ENCODE data around the gene THOC6.

Gene THOC6

DNA sequence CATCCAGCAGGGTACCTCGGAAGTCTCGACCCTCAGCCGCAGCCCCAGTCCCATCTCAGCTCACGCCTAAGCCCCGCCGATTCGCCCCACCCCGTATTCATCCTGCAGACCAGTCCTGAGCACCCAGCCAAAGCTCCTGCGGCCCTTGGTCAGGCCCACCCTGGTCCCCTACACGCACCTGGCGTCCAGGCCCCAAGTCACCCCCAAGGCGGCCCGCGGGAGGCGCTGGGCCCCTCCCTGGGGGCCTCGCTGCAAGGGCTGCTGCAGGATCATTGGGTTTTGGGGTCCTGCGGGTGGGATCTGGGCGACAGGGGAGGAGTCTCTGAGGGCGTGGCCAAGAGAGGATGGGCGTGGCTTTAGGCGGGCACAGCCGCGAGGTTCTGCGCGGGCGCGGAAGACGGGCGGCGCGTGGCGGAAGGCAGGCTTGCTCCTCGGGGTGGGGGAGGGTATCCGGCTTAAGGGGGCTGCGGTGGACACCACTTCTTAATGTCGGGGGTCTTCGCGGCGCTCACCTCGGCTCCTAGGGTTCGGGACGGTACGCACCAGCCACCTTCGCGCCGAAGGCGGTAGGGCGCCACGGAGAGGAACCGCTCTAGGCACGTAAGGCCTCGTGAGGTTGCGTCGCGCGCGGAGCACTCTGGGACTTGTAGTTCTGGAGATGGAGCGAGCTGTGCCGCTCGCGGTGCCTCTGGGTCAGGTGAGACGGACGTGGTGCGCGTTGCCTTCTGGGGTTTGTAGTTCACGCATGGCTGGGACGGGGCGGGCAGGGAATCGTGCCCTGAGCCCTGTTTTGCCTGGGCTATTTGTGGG lies at the start of gene THOC6, which contains the start of gene HCFC1R1:
TSS of gene THOC6 (plus strand) at position 367 of the 810 bp plus-strand sequence. CDS start at position 659, 292 bp downstream.
TSS of gene HCFC1R1 (minus strand) at position 274 of the 810 bp plus-strand sequence. CDS start at position 273, 1 bp downstream.
- H3K27me3 Mint-ChIP-seq, result peaks cover under 1% of the 10 kb centered on the region
- H3K9me3 Mint-ChIP-seq (ENCODE audit: low read depth), result no peaks in the 10 kb centered on the region
- peaks cover 46% of the 10 kb centered on the region for H3K4me1 Mint-ChIP-seq (ENCODE audit: low read depth)
- H3K27ac Mint-ChIP-seq, result peak within 1 kb of the TSS; percentile 96
- H3K4me3 Mint-ChIP-seq, result peak within 1 kb of the TSS; percentile 87
- no peaks in the 10 kb centered on the region for H3K36me3 Mint-ChIP-seq

- Mint-ChIP-seq H3K36me3 (no peaks in the 10 kb centered on the region), H3K4me3 (no peak overlapping the region), H3K9me3 (ENCODE audit: low read depth) (no peaks in the 10 kb centered on the region), H3K27ac (no peak overlapping the region), H3K4me1 (ENCODE audit: low read depth) (peaks cover 8% of the 10 kb centered on the region), H3K27me3 (peaks cover 4% of the 10 kb centered on the region)
These were observed 49.3 kb upstream of the THOC6 start for GRCh38 chr16:2974319-2975056.

DNA sequence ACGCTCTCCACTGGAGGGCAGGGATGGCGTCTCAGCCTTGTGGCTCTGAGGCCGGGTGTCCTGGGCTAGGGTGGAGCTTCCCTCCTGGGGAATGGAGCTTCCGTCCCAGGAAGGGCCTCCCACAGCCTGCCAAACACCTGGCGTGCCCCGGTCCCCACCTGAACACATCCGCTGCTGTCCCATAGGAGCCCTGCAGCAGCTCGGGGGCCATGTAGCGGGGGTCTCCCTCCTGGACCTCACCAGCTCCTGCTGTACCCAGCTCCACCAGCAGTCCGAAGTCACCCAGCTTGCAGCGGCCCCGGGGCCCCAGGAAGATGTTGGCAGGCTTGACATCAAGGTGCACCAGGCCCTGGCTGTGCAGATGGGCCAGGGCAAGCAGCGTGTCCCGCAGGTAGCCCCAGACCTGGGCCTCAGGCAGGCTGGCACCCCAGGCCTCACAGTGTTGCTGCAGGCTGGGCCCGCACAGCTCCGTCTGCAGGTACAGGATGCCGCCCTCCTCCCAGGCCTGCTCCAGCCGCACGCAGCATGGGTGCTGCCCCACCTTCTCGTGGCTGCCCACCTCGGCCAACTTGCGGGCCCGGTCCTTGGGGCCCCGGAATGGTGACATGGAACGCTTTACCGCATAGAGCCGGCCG lies 48.6 kb upstream of the THOC6 start:
- Mint-ChIP-seq H3K27ac (no peak overlapping the region), H3K4me1 (ENCODE audit: low read depth) (peaks cover 8% of the 10 kb centered on the region), H3K36me3 (no peaks in the 10 kb centered on the region), H3K27me3 (peaks cover 4% of the 10 kb centered on the region), H3K4me3 (no peak overlapping the region), H3K9me3 (ENCODE audit: low read depth) (no peaks in the 10 kb centered on the region)

GRCh38 chr16:2976201-2976600 lies 47.6 kb upstream of the THOC6 start:
- Mint-ChIP-seq H3K4me3 (no peak overlapping the region), H3K27ac (no peak overlapping the region), H3K9me3 (ENCODE audit: low read depth) (no peaks in the 10 kb centered on the region), H3K27me3 (peaks cover 3% of the 10 kb centered on the region), H3K4me1 (ENCODE audit: low read depth) (peaks cover 4% of the 10 kb centered on the region), H3K36me3 (no peaks in the 10 kb centered on the region)

- no peak overlapping the region for H3K4me3 Mint-ChIP-seq
- peaks cover 3% of the 10 kb centered on the region for H3K27me3 Mint-ChIP-seq
- no peak overlapping the region for H3K27ac Mint-ChIP-seq
- no peaks in the 10 kb centered on the region for H3K36me3 Mint-ChIP-seq
- H3K4me1 Mint-ChIP-seq (ENCODE audit: low read depth), result peaks cover 6% of the 10 kb centered on the region
- no peaks in the 10 kb centered on the region for H3K9me3 Mint-ChIP-seq (ENCODE audit: low read depth)
These were observed 47.2 kb upstream of the THOC6 start for GRCh38 chr16:2976673-2977072.

DNA sequence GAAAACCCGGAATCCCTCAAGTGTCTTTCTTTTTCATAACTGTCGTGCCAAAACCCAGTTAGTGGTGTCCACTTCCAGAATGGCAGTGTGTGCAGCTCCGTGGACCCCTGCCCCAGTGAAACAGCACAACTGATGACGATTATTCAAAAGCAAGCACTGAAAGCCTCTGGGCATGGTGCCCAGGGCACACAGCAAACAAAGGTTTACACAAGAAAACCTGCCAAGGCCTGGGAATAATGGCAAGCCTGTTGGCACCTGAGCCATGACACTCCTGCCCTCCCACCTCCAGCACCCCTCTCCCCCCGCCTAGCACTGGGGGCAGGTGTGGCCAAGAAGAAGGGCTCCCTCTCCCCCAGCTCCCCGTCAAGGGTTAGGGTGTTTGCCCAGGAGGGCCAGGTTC lies 46.4 kb upstream of the THOC6 start:
- no peak overlapping the region for H3K4me3 Mint-ChIP-seq
- no peaks in the 10 kb centered on the region for H3K9me3 Mint-ChIP-seq (ENCODE audit: low read depth)
- H3K36me3 Mint-ChIP-seq, result no peaks in the 10 kb centered on the region
- H3K27me3 Mint-ChIP-seq, result no peaks in the 10 kb centered on the region
- H3K27ac Mint-ChIP-seq, result no peak overlapping the region
- peaks cover 4% of the 10 kb centered on the region for H3K4me1 Mint-ChIP-seq (ENCODE audit: low read depth)

GRCh38 chr16:2979669-2980226 lies 44.1 kb upstream of the THOC6 start:
- peak overlapping the region; percentile 28 for H3K27ac Mint-ChIP-seq
- no peaks in the 10 kb centered on the region for H3K36me3 Mint-ChIP-seq
- peaks cover 5% of the 10 kb centered on the region for H3K4me1 Mint-ChIP-seq (ENCODE audit: low read depth)
- H3K27me3 Mint-ChIP-seq, result no peaks in the 10 kb centered on the region
- peak overlapping the region; percentile 83 for H3K4me3 Mint-ChIP-seq
- no peaks in the 10 kb centered on the region for H3K9me3 Mint-ChIP-seq (ENCODE audit: low read depth)

GRCh38 chr16:2980227-2981176 lies 43.3 kb upstream of the THOC6 start, which contains the start of gene PKMYT1:
Gene PKMYT1 (minus strand): TSS chr16:2980446. CDS start chr16:2979657, 789 bp downstream.
- H3K27me3 Mint-ChIP-seq, result no peaks in the 10 kb centered on the region
- H3K4me3 Mint-ChIP-seq, result peak within 1 kb of the TSS; percentile 83
- H3K36me3 Mint-ChIP-seq, result no peaks in the 10 kb centered on the region
- H3K4me1 Mint-ChIP-seq (ENCODE audit: low read depth), result peaks cover 5% of the 10 kb centered on the region
- no peaks in the 10 kb centered on the region for H3K9me3 Mint-ChIP-seq (ENCODE audit: low read depth)
- peak within 1 kb of the TSS; percentile 81 for H3K27ac Mint-ChIP-seq

DNA sequence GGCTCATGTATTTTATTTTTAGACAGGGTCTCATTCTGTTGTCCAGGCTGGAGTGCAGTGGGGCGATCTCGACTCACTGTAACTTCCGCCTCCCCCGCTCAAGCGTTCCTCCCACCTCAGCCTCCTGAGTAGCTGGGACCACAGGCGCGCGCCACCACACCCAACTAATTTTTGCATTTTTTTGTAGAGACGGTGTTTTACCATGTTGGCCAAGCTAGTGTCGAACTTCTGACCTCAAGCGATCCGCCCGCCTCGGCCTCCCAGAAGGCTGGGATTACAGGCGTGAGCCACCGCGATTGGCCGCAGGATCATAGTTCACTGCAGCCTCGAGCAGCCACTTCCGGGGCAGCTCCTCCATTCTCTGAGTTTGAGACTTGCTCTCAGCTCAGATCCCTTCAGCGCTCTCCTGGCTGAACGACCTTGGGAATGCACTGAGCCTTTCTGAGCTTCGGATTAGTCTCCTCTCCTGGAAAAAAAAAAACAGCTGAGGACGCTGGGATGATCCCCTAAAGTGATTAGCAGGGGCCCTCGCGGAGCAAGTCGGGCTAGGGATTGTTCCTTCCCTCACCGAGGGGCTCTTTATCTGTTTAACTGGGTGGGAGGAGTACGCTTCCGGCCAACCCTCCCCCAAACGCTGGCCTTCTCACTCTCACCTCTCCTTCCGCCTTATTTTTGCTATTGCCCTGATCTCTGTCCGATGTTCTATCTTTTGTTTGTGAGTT lies 42.5 kb upstream of the THOC6 start:
- H3K27ac Mint-ChIP-seq, result peak overlapping the region; percentile 81
- no peaks in the 10 kb centered on the region for H3K36me3 Mint-ChIP-seq
- peaks cover 5% of the 10 kb centered on the region for H3K4me1 Mint-ChIP-seq (ENCODE audit: low read depth)
- H3K9me3 Mint-ChIP-seq (ENCODE audit: low read depth), result no peaks in the 10 kb centered on the region
- H3K27me3 Mint-ChIP-seq, result no peaks in the 10 kb centered on the region
- H3K4me3 Mint-ChIP-seq, result peak overlapping the region; percentile 82

- no peaks in the 10 kb centered on the region for H3K36me3 Mint-ChIP-seq
- H3K27ac Mint-ChIP-seq, result peak overlapping the region; percentile 71
These were observed 42.0 kb upstream of the THOC6 start for GRCh38 chr16:2981899-2982250.

GRCh38 chr16:2982402-2982801 lies 41.4 kb upstream of the THOC6 start:
- peak overlapping the region; percentile 30 for H3K4me3 Mint-ChIP-seq
- no peaks in the 10 kb centered on the region for H3K27me3 Mint-ChIP-seq
- peaks cover 5% of the 10 kb centered on the region for H3K4me1 Mint-ChIP-seq (ENCODE audit: low read depth)

More at GRCh38 chr16:2981899-2982250, 42.0 kb upstream of the THOC6 start:
- H3K4me1 Mint-ChIP-seq (ENCODE audit: low read depth), result peaks cover 5% of the 10 kb centered on the region
- H3K9me3 Mint-ChIP-seq (ENCODE audit: low read depth), result no peaks in the 10 kb centered on the region
- no peaks in the 10 kb centered on the region for H3K27me3 Mint-ChIP-seq
- peak overlapping the region; percentile 82 for H3K4me3 Mint-ChIP-seq

GRCh38 chr16:2983706-2984136 lies 40.1 kb upstream of the THOC6 start:
- Mint-ChIP-seq H3K27me3 (no peaks in the 10 kb centered on the region), H3K4me1 (ENCODE audit: low read depth) (peaks cover 5% of the 10 kb centered on the region), H3K4me3 (peak overlapping the region; percentile 38), H3K27ac (no peak overlapping the region), H3K36me3 (no peaks in the 10 kb centered on the region), H3K9me3 (ENCODE audit: low read depth) (no peaks in the 10 kb centered on the region)

More at GRCh38 chr16:2982402-2982801, 41.4 kb upstream of the THOC6 start:
- H3K27ac Mint-ChIP-seq, result no peak overlapping the region
- no peaks in the 10 kb centered on the region for H3K9me3 Mint-ChIP-seq (ENCODE audit: low read depth)
- H3K36me3 Mint-ChIP-seq, result no peaks in the 10 kb centered on the region

- H3K36me3 Mint-ChIP-seq, result no peaks in the 10 kb centered on the region
- H3K4me3 Mint-ChIP-seq, result no peak overlapping the region
- H3K27me3 Mint-ChIP-seq, result no peaks in the 10 kb centered on the region
- H3K27ac Mint-ChIP-seq, result no peak overlapping the region
- no peaks in the 10 kb centered on the region for H3K9me3 Mint-ChIP-seq (ENCODE audit: low read depth)
- peaks cover 5% of the 10 kb centered on the region for H3K4me1 Mint-ChIP-seq (ENCODE audit: low read depth)
These were observed 38.4 kb upstream of the THOC6 start for GRCh38 chr16:2985462-2985861.

All from activated naive CD8-positive, alpha-beta T cell (primary cell).